Esophagus squamous epithelium (tissue), 5 donors: ENCODE results near the gene CAMTA1. TPM values are rescaled to one million over a fixed set of nuclear protein-coding genes. Genes with fewer than 3 reads are reported as not detected.

Experiments used
- DNase-seq: peaks from one replicate; lab custom pipeline; 2025; lab: John Stamatoyannopoulos, UW
- H3K27ac ChIP-seq, 4 donors: fragments of 200-600 bp; sonication (generic); one replicate each; pipeline ENCODE4 v1.5.1; 2016 to 2019; ENCODE audit warnings: mild to moderate bottlenecking in 1 of 4
- H3K27me3 ChIP-seq, 4 donors: fragments of 200-600 bp; sonication (generic); 1 replicate in 3 of 4; 2 replicates in 1 of 4; pipeline versions ENCODE4 v1.5.1 to v1.6.0; 2017 to 2021; ENCODE audit warnings: antibody characterized with exemption in 1 of 4
- H3K36me3 ChIP-seq, 3 donors: fragments of 200-600 bp; sonication (generic); one replicate each; pipeline ENCODE4 v1.5.1; 2016 to 2019
- H3K4me1 ChIP-seq, 3 donors: fragments of 200-600 bp; sonication (generic); one replicate each; pipeline ENCODE4 v1.5.1; 2017 to 2019
- H3K4me3 ChIP-seq, 4 donors: fragments of 200-600 bp; sonication (generic); 1 replicate in 3 of 4; 2 replicates in 1 of 4; pipeline ENCODE4 v1.5.1; 2016 to 2019; ENCODE audit warnings: mild to moderate bottlenecking in 2 of 4, moderate library complexity in 1 of 4
- H3K9me3 ChIP-seq, 3 donors: fragments of 200-600 bp; sonication (generic); one replicate each; pipeline ENCODE4 v1.5.1; 2016 to 2019
- POLR2A ChIP-seq, 4 donors: fragments of 450-650 bp; IDR thresholded peaks; one replicate each; pipeline ENCODE4 v1.6.1; 2017; ENCODE audit warnings: antibody characterized with exemption in 4 of 4, mild to moderate bottlenecking in 4 of 4, moderate library complexity in 3 of 4
- WGBS, 2 donors: methylation state at CpG; one replicate each; pipeline ENCODE4 v1.1.5; 2018; 5-methylcytosine and 5-hydroxymethylcytosine counted together
- intact Hi-C: fragments of 100-400 bp; cut with DNase I; formaldehyde crosslinking; loops from one replicate; pipeline ENCODE4 v1.15.0; 2022
- total RNA-seq, 4 donors: library from RNA; depleted of rRNA; stranded (reverse); fragments of >200 nt; gene quantifications; one replicate each; pipeline ENCODE4 v1.1.0, GENCODE V29; 2016
- TF ChIP-seq, protein P1 (sequence below), 6 experiments: fragments of 450-650 bp in 4 of 6; fragments of 200-600 bp in 2 of 6; sonication (generic) in 2 of 6; IDR thresholded peaks; one replicate each; pipeline ENCODE4 v1.5.1; 2016 to 2019; ENCODE audit warnings: antibody characterized with exemption in 6 of 6, mild to moderate bottlenecking in 4 of 6, moderate library complexity in 4 of 6
- donor health status: DM: yes; HTN: yes; CAD: no.

Gene CAMTA1
- total RNA-seq, 4 donors from 2014 or later, result 31.3 to 77.4 (median 45.9) TPM

DNA sequence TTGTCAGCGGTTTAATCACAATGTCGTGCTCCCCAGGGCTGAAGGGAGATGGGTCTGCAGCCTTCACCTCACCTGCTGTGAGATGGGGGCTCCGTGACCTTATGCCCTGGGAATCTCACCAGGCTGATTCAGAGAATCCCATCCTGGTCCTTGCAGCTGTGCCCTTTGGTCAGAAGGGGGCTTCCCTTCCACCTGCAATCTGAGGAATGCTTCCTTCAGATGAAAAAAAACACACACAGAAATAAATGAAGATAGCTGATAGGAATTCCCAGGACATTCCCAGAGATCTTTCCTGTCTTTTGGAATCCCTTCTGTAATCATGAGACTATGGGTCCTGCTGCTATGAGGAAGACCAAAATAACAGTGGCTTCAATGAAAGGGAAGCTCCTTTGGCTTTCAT lies 858.8 kb downstream of the CAMTA1 start:
- WGBS, 2 donors, result 93% methylated on average over 2 of the region's 3 CpGs; no CpG with 5 or more reads in 1 of the 2 donors
- intact Hi-C loops, result loop anchor here (10.0 kb wide), 1 partner anchor 599 kb away; no protein-coding TSS in a partner anchor
- H3K27ac ChIP-seq, result no peak overlapping the region

DNA sequence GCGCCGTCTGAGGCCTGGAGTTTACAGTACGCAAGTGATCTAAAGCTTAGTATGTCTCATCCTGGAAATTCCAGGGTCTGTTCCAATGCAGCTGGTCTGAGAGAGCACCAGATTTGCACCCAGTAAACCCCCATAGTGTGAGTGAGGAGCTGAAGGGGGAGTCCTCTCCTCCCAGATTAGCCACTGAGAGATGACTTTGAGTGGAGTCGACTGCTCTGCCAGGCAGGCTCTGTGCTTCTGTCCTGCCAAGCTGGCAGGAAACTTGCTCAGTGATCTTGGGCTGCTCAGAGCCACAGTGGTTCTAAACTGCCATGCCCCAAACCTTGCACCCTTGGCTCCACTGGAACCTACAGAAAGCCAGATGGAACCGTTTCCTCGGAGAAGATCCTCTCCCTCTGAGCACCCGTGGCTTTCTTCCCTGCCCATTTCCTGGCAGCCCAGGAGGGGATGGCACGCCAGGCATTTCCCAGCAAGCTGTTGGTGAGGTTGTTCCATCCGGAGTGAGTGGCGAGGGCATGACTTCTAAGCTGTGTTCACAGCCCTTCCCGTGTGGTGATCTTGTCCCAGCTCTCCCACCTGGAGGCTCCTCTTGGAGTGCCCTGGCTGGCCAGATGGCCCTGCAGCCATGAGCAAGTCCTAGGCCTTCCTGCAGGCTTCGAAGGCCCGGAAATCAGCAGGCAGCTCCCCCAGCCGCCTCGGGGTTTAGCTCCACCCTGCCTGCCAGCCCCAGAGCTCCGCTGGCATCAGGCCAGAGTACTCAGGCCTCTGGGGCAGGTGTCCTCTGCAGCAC lies 859.9 kb downstream of the CAMTA1 start:
- H3K27ac ChIP-seq, result peak overlapping the region in 1 of 4 donors; percentile 4
- H3K4me3 ChIP-seq, result no peak overlapping the region
- H3K4me1 ChIP-seq, result peaks cover 0 to 30% (median 8%) of the 10 kb centered on the region in 3 donors
- peaks cover 0 to 48% (median 0%) of the 10 kb centered on the region in 4 donors for H3K27me3 ChIP-seq
- no peak for DNase-seq
- intact Hi-C loops, result loop anchor here (10.0 kb wide), 1 partner anchor 600 kb away; no protein-coding TSS in a partner anchor
- TF ChIP-seq, protein P1, sequence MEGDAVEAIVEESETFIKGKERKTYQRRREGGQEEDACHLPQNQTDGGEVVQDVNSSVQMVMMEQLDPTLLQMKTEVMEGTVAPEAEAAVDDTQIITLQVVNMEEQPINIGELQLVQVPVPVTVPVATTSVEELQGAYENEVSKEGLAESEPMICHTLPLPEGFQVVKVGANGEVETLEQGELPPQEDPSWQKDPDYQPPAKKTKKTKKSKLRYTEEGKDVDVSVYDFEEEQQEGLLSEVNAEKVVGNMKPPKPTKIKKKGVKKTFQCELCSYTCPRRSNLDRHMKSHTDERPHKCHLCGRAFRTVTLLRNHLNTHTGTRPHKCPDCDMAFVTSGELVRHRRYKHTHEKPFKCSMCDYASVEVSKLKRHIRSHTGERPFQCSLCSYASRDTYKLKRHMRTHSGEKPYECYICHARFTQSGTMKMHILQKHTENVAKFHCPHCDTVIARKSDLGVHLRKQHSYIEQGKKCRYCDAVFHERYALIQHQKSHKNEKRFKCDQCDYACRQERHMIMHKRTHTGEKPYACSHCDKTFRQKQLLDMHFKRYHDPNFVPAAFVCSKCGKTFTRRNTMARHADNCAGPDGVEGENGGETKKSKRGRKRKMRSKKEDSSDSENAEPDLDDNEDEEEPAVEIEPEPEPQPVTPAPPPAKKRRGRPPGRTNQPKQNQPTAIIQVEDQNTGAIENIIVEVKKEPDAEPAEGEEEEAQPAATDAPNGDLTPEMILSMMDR (IDR thresholded peaks at IDR 0.05), result no peak
- no peak for TF ChIP-seq POLR2A (IDR thresholded peaks at IDR 0.05)
- no peaks in the 10 kb centered on the region for H3K9me3 ChIP-seq
- 60 to 74% methylated on average over 6 to 7 of the region's 16 CpGs for WGBS, 2 donors
- no peaks in the 10 kb centered on the region for H3K36me3 ChIP-seq

More for the DNA sequence above, 858.8 kb downstream of the CAMTA1 start:
- Histone ChIP-seq H3K27me3 (peaks cover 0 to 37% (median 0%) of the 10 kb centered on the region in 4 donors), H3K4me3 (no peak overlapping the region), H3K36me3 (no peaks in the 10 kb centered on the region), H3K4me1 (peaks cover 0 to 30% (median 5%) of the 10 kb centered on the region in 3 donors), H3K9me3 (no peaks in the 10 kb centered on the region)
- no peak for DNase-seq
- TF ChIP-seq POLR2A (IDR thresholded peaks at IDR 0.05), result no peak
- TF ChIP-seq, protein P1 (IDR thresholded peaks at IDR 0.05), result no peak

DNA sequence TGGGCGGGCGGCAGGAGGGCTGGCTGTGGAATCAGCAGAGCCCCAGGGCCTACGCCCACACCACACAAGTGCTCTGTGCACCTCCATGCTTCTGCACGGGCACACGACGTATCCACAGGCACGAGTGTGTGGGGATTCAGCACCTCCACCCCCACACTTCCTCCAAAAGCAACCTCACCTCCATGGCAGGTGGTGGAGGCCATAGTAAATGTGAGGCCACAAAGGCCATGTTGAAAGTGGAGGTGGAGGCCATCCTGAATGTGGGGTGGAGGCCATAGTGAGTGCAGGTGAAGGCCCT lies 860.4 kb downstream of the CAMTA1 start:
- 46% methylated on average over 4 of the region's 7 CpGs; no CpG with 5 or more reads in 1 of the 2 donors for WGBS, 2 donors
- peaks cover 0 to 30% (median 8%) of the 10 kb centered on the region in 3 donors for H3K4me1 ChIP-seq
- H3K9me3 ChIP-seq, result no peaks in the 10 kb centered on the region
- H3K4me3 ChIP-seq, result no peak overlapping the region
- TF ChIP-seq POLR2A (IDR thresholded peaks at IDR 0.05), result no peak
- TF ChIP-seq, protein P1 (IDR thresholded peaks at IDR 0.05), result no peak
- H3K27me3 ChIP-seq, result peaks cover 0 to 49% (median 0%) of the 10 kb centered on the region in 4 donors
- peak overlapping the region in 1 of 4 donors; percentile 4 for H3K27ac ChIP-seq
- intact Hi-C loops, result loop anchor here (10.0 kb wide), 1 partner anchor 601 kb away; no protein-coding TSS in a partner anchor
- no peak for DNase-seq
- H3K36me3 ChIP-seq, result no peaks in the 10 kb centered on the region

DNA sequence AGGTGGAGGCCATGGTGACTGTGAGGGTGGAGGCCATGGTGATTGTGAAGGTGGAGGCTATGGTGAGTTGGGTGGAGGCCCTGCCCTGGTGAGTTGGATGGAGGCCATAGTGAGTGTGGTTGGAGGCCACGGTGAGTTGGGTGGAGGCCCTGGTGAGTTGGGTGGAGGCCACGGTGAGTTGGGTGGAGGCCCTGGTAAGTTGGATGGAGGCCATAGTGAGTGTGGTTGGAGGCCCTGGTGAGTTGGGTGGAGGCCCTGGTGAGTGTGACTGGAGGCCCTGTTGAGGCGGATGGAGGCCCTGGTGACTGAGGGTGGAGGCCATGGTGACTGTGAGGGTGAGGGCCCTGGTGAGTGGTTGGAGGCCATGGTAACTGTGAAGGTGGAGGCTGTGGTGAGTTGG lies 860.9 kb downstream of the CAMTA1 start:
- 78 to 89% methylated on average over 3 of the region's 3 CpGs for WGBS, 2 donors
- intact Hi-C loops, result loop anchor here (10.0 kb wide), 1 partner anchor 601 kb away; no protein-coding TSS in a partner anchor
- no peaks in the 10 kb centered on the region for H3K36me3 ChIP-seq
- no peak overlapping the region for H3K27ac ChIP-seq
- H3K9me3 ChIP-seq, result no peaks in the 10 kb centered on the region
- H3K27me3 ChIP-seq, result peaks cover 0 to 52% (median 0%) of the 10 kb centered on the region in 4 donors
- peaks cover 0 to 30% (median 8%) of the 10 kb centered on the region in 3 donors for H3K4me1 ChIP-seq
- no peak for DNase-seq
- no peak overlapping the region for H3K4me3 ChIP-seq
- TF ChIP-seq POLR2A (IDR thresholded peaks at IDR 0.05), result no peak
- TF ChIP-seq, protein P1 (IDR thresholded peaks at IDR 0.05), result no peak
